Nephron progenitor cell (in vitro differentiated cells): ENCODE data around the gene FAM53B.

ENCODE experiments used
- DNase-seq: peaks from one replicate; pipeline ENCODE4 v3.0.0; 2021
- H3K27ac Mint-ChIP-seq: 2 replicates; pipeline ENCODE4 v1.8.0; 2021; ENCODE audit warnings: mild to moderate bottlenecking, moderate library complexity, mixed read lengths
- H3K27me3 Mint-ChIP-seq: 2 replicates; pipeline ENCODE4 v1.8.0; 2021; ENCODE audit warnings: mild to moderate bottlenecking, low read depth, mixed read lengths; ENCODE audit not compliant: poor library complexity
- H3K36me3 Mint-ChIP-seq: 2 replicates; pipeline ENCODE4 v1.8.0; 2021; ENCODE audit warnings: low read depth, mixed read lengths
- H3K4me1 Mint-ChIP-seq: 2 replicates; pipeline ENCODE4 v1.8.0; 2021; ENCODE audit warnings: mixed read lengths
- H3K4me3 Mint-ChIP-seq: 2 replicates; pipeline ENCODE4 v1.8.0; 2021; ENCODE audit warnings: mild to moderate bottlenecking, moderate library complexity, mixed read lengths
- H3K9me3 Mint-ChIP-seq: 2 replicates; pipeline ENCODE4 v1.8.0; 2021; ENCODE audit warnings: mild to moderate bottlenecking, moderate library complexity, mixed read lengths
- TF ChIP-seq, protein P1 (sequence below): fragments of 200-600 bp; sonication (generic); IDR thresholded peaks from 2 replicates; pipeline ENCODE4 v1.5.0; 2021; ENCODE audit warnings: antibody characterized with exemption

FAM53B gene

DNA sequence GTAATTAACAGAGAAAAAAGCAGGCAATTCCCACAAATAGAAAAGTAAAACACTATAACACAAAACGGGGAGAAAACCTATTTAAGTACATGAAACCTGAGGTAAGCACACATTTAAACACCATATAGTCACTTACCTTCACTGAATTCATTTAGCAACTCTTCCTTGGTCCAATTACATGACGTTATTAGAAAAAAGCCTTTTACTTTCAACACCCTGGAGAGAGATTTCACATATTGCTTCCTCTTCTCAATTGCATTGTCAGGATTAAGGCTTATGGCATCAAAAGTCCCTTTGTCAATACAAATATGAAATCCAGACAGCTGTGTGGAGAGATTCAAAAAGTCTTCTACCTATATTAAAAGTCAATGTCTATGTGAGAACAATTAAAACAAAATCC is 21.1 kb upstream of the FAM53B start:
- peaks cover 51% of the 10 kb centered on the region for H3K36me3 Mint-ChIP-seq
- no peak overlapping the region for H3K4me3 Mint-ChIP-seq
- no peak overlapping the region for H3K27ac Mint-ChIP-seq
- H3K9me3 Mint-ChIP-seq: peaks cover 4% of the 10 kb centered on the region
- H3K27me3 Mint-ChIP-seq: no peaks in the 10 kb centered on the region
- TF ChIP-seq, protein P1, sequence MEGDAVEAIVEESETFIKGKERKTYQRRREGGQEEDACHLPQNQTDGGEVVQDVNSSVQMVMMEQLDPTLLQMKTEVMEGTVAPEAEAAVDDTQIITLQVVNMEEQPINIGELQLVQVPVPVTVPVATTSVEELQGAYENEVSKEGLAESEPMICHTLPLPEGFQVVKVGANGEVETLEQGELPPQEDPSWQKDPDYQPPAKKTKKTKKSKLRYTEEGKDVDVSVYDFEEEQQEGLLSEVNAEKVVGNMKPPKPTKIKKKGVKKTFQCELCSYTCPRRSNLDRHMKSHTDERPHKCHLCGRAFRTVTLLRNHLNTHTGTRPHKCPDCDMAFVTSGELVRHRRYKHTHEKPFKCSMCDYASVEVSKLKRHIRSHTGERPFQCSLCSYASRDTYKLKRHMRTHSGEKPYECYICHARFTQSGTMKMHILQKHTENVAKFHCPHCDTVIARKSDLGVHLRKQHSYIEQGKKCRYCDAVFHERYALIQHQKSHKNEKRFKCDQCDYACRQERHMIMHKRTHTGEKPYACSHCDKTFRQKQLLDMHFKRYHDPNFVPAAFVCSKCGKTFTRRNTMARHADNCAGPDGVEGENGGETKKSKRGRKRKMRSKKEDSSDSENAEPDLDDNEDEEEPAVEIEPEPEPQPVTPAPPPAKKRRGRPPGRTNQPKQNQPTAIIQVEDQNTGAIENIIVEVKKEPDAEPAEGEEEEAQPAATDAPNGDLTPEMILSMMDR: no peak
- no peaks in the 10 kb centered on the region for H3K4me1 Mint-ChIP-seq
- DNase-seq: no peak

DNA sequence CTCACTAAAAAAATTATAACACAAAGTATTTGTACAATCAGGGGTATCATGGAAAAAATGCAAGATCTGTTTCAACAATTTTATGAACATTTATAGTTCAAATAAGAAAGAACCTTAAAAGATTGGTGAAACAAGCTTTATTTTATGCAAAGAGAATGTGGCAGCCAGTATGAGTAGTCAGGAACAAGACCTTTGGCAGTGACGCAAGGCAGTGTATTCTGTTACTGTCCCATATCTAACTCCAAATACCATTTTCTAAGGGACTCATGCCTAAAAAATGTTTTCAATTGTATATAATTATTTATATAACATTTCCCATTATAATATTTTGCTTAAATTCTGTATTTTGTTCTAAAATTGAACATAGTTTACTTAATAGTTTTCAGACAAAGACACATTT is 19.1 kb upstream of the FAM53B start:
- Mint-ChIP-seq H3K4me3 (no peak overlapping the region), H3K9me3 (no peaks in the 10 kb centered on the region), H3K36me3 (peaks cover 46% of the 10 kb centered on the region), H3K27me3 (no peaks in the 10 kb centered on the region), H3K27ac (no peak overlapping the region), H3K4me1 (no peaks in the 10 kb centered on the region)
- no peak for DNase-seq
- TF ChIP-seq, protein P1: no peak

DNA sequence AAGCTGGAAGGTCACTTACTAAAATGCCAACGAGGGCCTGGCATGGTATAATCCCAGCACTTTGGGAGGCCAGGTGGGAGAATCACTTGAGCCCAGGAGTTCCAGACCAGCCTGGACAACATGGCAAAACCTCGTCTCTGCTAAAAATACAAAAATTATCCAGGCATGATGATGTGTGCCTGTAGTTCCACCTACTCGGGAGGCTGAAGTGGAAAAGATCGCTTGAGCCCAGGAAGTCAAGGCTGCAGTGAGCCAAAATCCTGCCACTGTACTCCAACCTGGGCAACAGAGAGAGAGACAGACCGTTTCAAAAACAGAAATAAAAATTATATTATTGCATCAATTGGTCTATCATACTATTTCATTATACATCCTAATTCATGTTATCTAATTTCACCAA is 18.1 kb upstream of the FAM53B start:
- H3K4me3 Mint-ChIP-seq: no peak overlapping the region
- H3K9me3 Mint-ChIP-seq: no peaks in the 10 kb centered on the region
- no peak overlapping the region for H3K27ac Mint-ChIP-seq
- peaks cover 39% of the 10 kb centered on the region for H3K36me3 Mint-ChIP-seq
- no peaks in the 10 kb centered on the region for H3K27me3 Mint-ChIP-seq
- DNase-seq: no peak
- TF ChIP-seq, protein P1: no peak
- H3K4me1 Mint-ChIP-seq: peaks cover 5% of the 10 kb centered on the region

DNA sequence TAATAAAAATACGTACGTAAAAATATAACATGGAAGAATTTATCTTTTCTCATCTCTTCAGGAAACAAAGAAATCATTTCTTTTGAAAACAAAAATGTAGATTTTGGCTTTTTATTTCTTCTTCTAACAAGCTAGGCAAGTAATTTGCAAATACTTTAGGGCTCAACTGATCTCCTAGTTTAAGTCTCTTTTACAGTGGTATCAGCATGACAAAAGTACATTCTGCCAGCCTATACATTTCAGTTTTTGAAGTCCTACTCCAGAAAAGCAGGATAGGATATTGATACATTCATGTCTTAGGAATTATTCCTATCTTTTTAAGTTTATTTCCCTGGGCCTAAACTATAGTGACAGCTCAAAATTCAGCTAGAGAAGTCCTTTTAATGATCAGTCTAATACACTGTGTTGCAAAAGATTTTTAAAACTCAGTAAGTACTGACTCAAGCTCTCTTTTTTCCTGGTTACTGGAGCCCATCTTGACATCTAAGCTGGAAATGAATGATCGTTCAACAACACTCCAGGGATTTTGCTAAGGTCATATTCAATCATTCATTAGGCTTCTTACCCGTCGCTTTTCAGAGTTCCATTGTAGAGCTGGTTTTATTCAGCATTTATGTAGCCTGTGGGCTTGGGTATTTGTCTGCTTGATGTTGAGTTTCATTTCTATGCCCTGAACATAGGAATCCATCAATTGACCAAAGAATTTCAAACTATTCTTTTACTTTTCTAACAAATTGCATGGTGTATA is 12.2 kb upstream of the FAM53B start:
- Mint-ChIP-seq H3K4me1 (peaks cover 18% of the 10 kb centered on the region), H3K9me3 (no peaks in the 10 kb centered on the region), H3K27me3 (no peaks in the 10 kb centered on the region), H3K27ac (no peak overlapping the region), H3K4me3 (no peak overlapping the region), H3K36me3 (peaks cover 65% of the 10 kb centered on the region)
- DNase-seq: no peak
- TF ChIP-seq, protein P1: no peak

DNA sequence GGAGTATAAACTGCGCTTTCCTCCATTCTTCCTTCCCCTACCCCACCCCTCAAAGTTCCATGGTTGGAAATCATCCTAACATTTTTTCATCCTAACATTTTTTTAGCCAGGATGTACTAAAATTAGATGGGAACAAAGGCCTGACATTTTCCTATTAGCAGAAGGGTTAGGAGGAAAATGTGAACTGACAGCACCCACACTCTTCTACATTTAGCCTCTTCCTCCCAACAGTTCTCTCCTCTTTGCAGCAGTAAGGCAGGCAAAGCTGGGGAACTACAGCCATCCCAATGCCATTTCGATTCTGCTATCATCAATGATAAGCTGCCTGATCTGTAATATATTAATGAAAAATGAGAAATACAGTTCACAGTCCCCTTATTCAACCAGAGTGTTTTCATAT is 11.4 kb upstream of the FAM53B start:
- Mint-ChIP-seq H3K27ac (no peak overlapping the region), H3K36me3 (peaks cover 59% of the 10 kb centered on the region), H3K9me3 (no peaks in the 10 kb centered on the region), H3K27me3 (no peaks in the 10 kb centered on the region), H3K4me3 (no peak overlapping the region), H3K4me1 (peaks cover 18% of the 10 kb centered on the region)
- no peak for DNase-seq
- TF ChIP-seq, protein P1: no peak

DNA sequence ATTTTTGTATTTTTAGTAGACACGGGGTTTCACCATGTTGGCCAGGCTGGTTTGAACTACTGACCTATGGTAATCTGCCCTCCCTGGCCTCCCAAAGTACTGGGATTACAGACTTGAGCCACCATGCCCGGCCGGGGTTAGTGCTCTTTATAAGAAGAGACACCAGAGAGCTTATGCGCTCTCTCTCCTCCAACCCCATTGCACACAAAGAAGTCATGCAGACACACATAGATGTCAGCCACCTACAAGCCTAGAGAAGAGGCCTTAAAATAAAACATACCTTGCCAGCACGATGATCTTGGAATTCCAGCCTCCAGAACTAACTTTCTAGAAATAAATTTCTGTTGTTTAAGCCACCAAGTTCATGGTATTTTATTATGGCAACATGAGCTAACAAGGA is 10.0 kb upstream of the FAM53B start:
- no peak for DNase-seq
- no peaks in the 10 kb centered on the region for H3K9me3 Mint-ChIP-seq
- no peaks in the 10 kb centered on the region for H3K27me3 Mint-ChIP-seq
- H3K4me3 Mint-ChIP-seq: no peak overlapping the region
- no peak overlapping the region for H3K27ac Mint-ChIP-seq
- H3K36me3 Mint-ChIP-seq: peaks cover 50% of the 10 kb centered on the region
- TF ChIP-seq, protein P1: no peak
- H3K4me1 Mint-ChIP-seq: peaks cover 18% of the 10 kb centered on the region
